HG02938 (cell line): ENCODE measurements around the gene SLC25A42.
"Not testable (repeated sequence)": the region's sequence is repeated elsewhere in the genome, so short reads cannot be mapped to it uniquely, and the experiment has no call there.

ENCODE experiments used
- ATAC-seq: cut with Tn5 transposase; IDR thresholded peaks from one replicate; pipeline ENCODE4 v1.9.1; 2021; ENCODE audit warnings: mild to moderate bottlenecking, moderate library complexity; ENCODE audit not compliant: unreplicated experiment

The SLC25A42 gene, protein sequence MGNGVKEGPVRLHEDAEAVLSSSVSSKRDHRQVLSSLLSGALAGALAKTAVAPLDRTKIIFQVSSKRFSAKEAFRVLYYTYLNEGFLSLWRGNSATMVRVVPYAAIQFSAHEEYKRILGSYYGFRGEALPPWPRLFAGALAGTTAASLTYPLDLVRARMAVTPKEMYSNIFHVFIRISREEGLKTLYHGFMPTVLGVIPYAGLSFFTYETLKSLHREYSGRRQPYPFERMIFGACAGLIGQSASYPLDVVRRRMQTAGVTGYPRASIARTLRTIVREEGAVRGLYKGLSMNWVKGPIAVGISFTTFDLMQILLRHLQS

GRCh38 chr19:19063183-19064097 lies at the start of gene SLC25A42:
SLC25A42 (plus strand) TSS chr19:19063994; CDS start chr19:19096125, 32,131 bp downstream.
- peak; percentile 94 for ATAC-seq

DNA sequence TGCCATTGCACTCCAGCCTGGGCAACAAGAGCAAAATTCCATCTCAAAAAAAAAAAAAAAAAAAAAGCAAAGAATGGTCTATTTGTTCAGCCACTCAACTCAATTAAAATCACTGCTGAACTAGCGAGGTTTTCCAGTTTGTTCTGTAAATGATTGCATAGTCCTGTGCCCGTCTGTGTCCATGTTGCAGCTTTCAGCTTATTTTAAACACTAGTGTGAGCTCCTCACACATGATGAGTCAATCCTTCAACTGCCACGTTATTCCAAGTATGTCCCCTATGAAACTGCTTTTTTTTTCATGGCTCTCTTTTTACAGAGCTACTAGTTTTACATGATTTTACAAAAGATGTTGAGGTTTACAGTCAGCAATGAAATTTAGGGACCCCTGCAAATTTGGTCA lies 42.7 kb upstream of the SLC25A42 start:
- no peak for ATAC-seq

GRCh38 chr19:19022380-19022961 lies 41.3 kb upstream of the SLC25A42 start:
- no peak for ATAC-seq

- ATAC-seq = not testable (repeated sequence)
These were observed 40.4 kb upstream of the SLC25A42 start for GRCh38 chr19:19023376-19023775.

DNA sequence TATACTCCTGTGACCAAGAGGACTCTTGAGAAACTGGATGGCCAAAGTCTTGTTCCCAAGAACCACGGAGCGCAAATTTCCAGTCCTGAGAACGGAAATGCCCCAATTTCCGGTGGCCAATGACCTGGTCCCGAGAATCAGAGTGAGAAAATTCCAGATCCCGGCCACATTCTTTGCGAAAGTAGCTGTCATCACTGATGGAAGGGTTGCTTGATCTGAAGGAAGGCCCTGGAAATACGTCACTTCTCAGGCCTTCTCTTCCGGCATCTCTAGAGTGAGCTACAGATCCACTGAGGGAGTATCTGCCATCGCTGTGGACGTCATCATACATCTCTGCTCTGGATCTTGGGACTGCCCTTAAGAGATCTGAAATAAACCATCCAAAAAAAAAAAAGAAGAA lies 37.9 kb upstream of the SLC25A42 start:
- ATAC-seq = no peak

DNA sequence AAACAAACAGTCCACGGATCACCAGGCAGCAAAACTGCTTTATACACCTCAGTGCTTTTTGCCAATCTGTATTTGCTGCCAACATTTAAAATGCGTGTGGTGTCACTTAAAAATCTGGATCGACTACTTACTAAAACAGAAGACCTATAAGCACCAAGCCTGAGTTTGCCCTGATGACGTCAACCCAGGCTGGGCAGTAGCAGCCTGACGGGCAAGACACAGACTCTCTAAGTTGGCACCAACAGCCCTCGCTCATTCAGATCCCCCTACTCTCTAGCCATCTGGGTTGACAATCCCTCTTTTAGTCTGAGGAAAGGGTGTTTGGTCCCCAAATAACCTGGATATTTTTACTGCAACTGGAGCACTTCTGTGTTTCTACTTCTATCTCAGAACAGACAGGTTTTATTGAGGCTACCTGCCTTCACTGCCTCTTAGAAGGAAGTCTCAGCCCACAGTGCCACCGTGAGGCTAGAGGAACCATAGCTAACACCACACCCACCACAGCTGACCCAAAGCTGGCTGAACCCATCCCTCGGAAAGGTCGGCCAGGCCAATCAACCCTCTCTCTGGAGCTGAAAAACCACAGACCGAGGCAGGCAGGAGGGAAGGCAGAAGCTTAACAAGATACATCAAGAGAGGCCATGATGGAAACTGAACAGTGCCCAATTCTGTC lies 37.4 kb upstream of the SLC25A42 start:
- ATAC-seq = no peak

GRCh38 chr19:19027228-19027627 lies 36.6 kb upstream of the SLC25A42 start:
- no peak for ATAC-seq

DNA sequence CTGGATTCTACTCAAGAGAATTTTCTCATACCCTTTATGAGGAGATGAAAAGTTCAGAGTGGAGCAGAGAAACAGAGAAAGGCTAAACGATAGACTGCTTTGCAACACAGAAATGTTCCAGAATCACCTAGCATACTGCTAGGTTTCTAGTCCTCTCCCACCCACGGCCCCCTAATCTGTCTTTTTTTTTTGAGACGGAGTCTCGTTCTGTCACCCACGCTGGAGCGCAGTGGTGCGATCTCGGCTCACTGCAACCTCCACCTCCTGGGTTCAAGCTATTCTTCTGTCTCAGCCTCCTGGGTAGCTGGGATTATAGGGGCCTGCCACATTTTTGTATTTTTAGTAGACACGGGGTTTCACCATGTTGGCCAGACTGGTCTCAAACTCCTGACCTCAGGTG lies 35.3 kb upstream of the SLC25A42 start:
- no peak for ATAC-seq

DNA sequence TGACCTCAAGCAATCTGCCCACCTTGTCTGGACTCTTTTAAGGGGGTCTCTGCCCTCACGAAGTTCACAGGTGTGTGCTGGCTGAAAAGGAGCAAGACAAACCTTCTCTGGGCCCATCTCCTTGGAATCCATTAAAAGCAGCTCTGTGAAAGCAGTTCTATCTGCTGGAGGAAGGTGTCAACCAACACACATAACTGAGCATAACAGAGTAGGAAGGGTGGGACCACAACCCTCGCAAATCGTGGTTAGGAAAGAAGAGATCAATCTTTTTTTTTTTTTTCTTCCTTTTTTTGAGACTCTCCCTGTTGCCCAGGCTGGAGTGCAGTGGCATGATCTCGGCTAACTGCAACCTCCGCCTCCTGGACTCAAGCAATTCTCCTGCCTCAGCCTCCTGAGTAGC lies 31.9 kb upstream of the SLC25A42 start:
- no peak for ATAC-seq

DNA sequence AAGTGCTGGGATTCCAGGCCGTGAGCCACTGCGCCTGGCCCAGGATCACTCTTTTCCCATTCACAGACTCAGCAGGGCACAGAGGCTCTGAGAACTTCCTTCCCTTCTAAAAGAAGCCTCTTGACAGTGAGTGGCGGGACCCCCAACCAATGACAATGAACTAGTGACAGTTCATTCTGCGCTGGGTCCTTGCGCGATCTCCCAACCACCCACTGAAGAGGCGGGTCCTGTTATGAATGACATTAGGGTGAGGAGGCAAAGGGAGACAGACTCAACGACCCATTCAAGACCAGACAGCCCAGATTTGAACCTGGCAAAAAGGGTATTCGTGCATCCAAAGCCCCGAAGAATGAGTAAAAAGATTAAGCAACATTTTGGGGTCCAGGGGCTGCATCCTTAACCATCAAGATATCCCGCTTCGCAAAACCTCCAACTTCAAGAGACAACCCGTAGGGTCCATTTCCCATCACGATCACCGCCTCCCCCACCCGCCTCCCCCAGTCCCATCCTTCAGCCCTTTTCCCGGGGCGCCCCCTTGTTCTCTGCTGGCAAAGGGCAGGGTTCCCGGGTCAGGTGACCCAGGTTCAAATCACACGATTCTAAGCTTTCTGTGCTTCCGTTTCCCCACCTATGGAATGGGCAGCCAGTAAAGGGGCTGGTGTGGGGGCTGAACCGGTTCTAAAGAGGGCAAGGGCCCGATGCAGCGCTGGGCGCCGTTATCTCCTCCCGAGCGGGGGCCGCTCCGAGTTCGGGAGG lies 31.2 kb upstream of the SLC25A42 start:
- ATAC-seq = peak; percentile 35

DNA sequence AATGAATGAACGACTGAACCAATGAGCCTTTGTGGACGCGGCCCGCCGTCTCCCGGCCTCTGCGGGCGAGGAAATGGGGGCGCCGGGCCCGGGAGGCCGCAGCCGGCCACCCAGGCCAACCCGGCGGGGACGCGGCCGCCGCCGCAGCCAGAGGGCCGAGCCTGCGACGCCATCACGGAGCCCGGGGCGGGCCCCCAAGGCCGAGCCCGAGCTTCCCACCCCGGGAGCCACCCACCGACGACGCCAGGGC lies 30.7 kb upstream of the SLC25A42 start:
- ATAC-seq = peak; percentile 6

DNA sequence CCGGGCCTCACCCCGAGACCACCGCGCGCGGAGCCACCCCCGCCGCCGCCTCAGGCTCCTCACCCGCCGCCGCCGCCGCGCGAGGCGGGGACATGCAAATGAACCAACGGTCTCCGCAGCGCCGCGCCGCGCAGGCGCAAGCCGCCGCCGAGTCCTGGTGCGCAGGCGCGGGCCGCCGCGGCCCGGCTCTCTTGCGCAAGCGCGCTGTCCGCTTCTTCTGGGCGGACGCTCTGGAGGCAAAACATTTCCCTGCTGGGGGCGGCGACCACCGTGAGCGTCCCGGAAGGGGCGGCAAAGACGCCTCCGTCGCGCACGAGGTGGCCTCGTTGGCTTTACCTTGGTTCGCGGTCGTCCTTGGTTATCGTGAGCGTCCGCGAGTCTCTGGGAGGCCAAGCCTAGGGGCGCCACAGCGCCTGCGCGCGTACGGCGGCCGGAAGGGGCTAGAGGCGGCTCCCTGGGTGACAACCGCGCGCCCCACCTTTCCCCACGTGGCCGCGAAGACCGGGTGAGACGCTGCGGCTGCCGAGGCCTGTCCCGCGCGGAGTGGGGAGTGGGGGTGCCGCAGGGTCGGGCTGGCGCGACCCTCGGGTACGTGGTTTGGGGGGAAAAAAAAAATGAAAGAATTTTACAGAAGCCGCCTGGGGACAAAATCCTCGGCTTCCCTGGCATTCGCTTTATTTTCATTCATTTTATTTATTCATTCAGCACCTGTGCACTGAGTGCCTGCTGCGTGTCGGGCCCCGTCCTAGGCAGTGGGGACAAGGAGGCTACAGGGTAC lies 30.2 kb upstream of the SLC25A42 start, which contains the start of the genes ARMC6 and SUGP2:
TSS of gene ARMC6 (plus strand) at position 178 of the 778 bp plus-strand sequence. CDS start 607 bp downstream, outside the sequence.
TSS of gene SUGP2 (minus strand) at position 92 of the 778 bp plus-strand sequence. CDS start 2,446 bp downstream, outside the sequence.
- ATAC-seq = peak; percentile 71

DNA sequence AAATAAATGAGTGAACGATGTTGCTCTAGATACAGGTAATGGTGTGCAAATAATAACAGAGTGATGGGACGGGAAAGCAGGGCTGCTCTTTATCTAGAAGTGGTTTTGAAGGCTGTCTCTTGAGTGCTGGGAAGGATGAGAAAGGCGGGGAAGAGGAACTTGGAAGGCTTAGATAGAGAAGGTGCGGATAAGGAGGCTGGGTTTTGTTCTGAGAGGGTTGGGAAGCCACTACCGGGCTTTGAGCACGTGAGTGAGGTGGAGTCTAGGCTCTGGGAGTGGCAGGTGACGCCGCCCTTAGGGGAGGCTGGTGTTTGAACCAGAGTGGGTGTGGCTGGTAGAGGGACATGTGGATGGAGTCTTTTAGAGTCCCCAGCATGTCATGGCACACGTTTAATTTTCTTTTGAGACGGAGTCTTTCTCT lies 29.6 kb upstream of the SLC25A42 start:
- ATAC-seq = peak; percentile 44

DNA sequence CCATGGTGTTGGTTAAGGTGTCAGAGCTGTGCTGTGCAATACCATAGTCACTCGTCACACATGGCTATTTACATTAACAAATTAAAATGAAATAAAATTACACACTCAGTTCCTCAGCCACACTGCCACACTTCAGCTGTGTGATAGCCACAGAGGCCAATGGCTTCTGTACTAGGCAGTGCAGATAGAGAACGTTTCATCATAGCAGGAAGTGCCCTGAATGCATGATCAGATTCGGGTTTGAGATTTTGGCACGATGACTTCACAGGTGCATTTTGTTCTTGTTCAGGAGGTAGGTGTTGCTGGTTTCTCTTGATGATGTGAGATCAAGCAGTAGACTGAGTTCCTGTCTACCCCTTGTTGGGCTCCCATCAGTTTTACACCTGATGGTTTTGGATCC lies 23.9 kb upstream of the SLC25A42 start:
- no peak for ATAC-seq

DNA sequence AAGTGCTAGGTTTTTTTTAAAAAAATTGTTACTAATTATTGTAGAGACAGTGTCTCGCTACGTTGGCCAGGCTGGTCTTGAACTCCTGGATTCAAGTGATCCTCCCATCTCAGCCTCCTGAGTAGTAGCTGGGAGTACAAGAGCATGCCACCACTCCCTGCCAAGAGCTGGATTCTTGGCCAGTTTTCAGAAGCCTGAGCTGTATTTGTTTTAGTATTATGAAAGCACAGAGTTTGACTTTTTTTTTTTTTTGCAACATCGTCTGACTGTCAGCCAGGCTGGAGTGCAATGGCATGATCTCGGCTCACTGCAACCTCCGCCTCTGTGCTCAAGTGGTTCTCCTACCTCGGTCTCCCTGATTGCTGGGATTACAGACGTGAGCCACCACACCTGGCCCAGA lies 23.4 kb upstream of the SLC25A42 start:
- no peak for ATAC-seq

GRCh38 chr19:19042732-19043280 lies 21.0 kb upstream of the SLC25A42 start:
- no peak for ATAC-seq

DNA sequence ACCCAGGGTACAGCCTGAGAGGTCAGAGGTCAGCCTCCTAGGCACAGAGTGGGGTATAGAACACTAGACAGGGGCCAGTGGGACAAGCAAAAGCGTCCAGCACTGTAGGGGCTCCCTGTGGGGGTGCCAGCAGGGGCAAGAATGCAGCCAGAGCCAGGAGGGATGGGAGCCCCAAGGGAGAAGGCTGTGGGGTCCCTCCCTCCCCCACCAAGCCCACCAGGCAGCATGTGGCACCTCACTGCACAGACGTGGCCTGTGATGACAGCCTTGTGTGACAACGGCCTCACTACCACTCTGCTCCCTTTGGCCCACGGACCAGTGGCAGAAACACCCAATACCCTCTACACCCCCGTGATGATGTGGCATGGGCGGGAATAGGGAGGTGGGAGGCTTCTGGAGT lies 20.3 kb upstream of the SLC25A42 start:
- no peak for ATAC-seq

DNA sequence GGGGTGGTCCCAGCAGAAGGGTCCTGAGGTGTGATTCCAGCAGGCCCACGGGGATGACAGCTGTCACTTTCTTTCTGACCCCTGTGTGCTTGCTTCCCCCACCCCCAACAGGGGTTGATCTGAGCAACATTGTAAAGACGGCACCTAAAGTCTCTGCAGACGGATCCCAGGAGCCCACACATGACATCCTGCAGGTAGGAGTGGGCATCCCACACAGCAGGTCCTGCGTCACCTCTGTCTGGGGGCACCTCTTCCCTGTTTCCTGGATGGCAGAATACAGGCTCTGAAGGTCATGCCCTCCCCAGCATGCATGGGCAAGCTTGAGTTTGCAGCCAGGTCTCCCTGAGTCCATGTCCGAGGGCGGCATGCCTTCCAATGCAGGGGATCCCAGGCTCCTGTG lies 19.9 kb upstream of the SLC25A42 start:
- ATAC-seq = no peak

GRCh38 chr19:19049406-19049805 lies 14.4 kb upstream of the SLC25A42 start:
- no peak for ATAC-seq
